ENCODE results near the gene ATAD3B. TPM values are rescaled to one million over a fixed set of nuclear protein-coding genes. Genes with fewer than 3 reads are reported as not detected.
"Not testable (repeated sequence)": the region's sequence is repeated elsewhere in the genome, so short reads cannot be mapped to it uniquely, and the experiment has no call there.

Gene ATAD3B
- total RNA-seq, 1 experiment from 2014 or later = 68.9 TPM

GRCh38 chr1:1442069-1442770 is 29.3 kb upstream of the ATAD3B start:
- Histone ChIP-seq H3K27me3 (replicated peaks; ENCODE audit: insufficient read depth, low read depth, low read length, poor library complexity) (no peaks in the 10 kb centered on the region), H3K36me3 (ENCODE audit: insufficient read depth, low read length, poor library complexity, severe bottlenecking) (no peaks in the 10 kb centered on the region), H3K4me1 (ENCODE audit: insufficient read depth, low read length, poor library complexity, severe bottlenecking) (no peaks in the 10 kb centered on the region), H3K4me3 (ENCODE audit: low read depth, low read length, poor library complexity, severe bottlenecking) (no peak overlapping the region), H3K27ac (ENCODE audit: low read depth, low read length, poor library complexity, severe bottlenecking) (no peak overlapping the region), H3K9me3 (ENCODE audit: low read depth, low read length, poor library complexity, severe bottlenecking) (no peaks in the 10 kb centered on the region)
- TF ChIP-seq CTCF (conservative IDR thresholded peaks at IDR 0.05; ENCODE audit: low read depth, low read length) = no peak
- TF ChIP-seq EZH2 (IDR thresholded peaks at IDR 0.05; ENCODE audit: borderline replicate concordance, low read depth, low read length, poor library complexity, severe bottlenecking) = no peak
- ChIA-PET CTCF (no interaction called here), POLR2A (ENCODE audit: low non-redundant PET) (no interaction called here)
- DNase-seq (ENCODE audit: low spot score) = no peak
- intact Hi-C loops (cut with micrococcal nuclease; ENCODE audit: unreplicated experiment) = no loop called here
- no TSS peak for BruUV-seq (replicated peaks)

- H3K4me1 ChIP-seq (ENCODE audit: insufficient read depth, low read length, poor library complexity, severe bottlenecking); intact Hi-C loops (cut with micrococcal nuclease; ENCODE audit: unreplicated experiment); H3K36me3 ChIP-seq (ENCODE audit: insufficient read depth, low read length, poor library complexity, severe bottlenecking); H3K27me3 ChIP-seq (replicated peaks; ENCODE audit: insufficient read depth, low read depth, low read length, poor library complexity); H3K27ac ChIP-seq (ENCODE audit: low read depth, low read length, poor library complexity, severe bottlenecking); DNase-seq (ENCODE audit: low spot score); BruUV-seq (replicated peaks); H3K4me3 ChIP-seq (ENCODE audit: low read depth, low read length, poor library complexity, severe bottlenecking); POLR2A ChIA-PET (ENCODE audit: low non-redundant PET); H3K9me3 ChIP-seq (ENCODE audit: low read depth, low read length, poor library complexity, severe bottlenecking); CTCF ChIA-PET: not testable (repeated sequence)
Measured at GRCh38 chr1:1446631-1447030, 24.9 kb upstream of the ATAD3B start.

- no peak within 1 kb of the TSS for H3K27ac ChIP-seq (ENCODE audit: low read depth, low read length, poor library complexity, severe bottlenecking)
- ChIA-PET POLR2A (ENCODE audit: low non-redundant PET) (no interaction called here), CTCF (no interaction called here)
- no peak for TF ChIP-seq EZH2 (IDR thresholded peaks at IDR 0.05; ENCODE audit: borderline replicate concordance, low read depth, low read length, poor library complexity, severe bottlenecking)
- no peak for TF ChIP-seq CTCF (conservative IDR thresholded peaks at IDR 0.05; ENCODE audit: low read depth, low read length)
- no peak within 1 kb of the TSS for H3K4me3 ChIP-seq (ENCODE audit: low read depth, low read length, poor library complexity, severe bottlenecking)
- intact Hi-C loops (cut with micrococcal nuclease; ENCODE audit: unreplicated experiment) = no loop called here
- H3K27me3 ChIP-seq (replicated peaks; ENCODE audit: insufficient read depth, low read depth, low read length, poor library complexity) = peaks cover 2% of the 10 kb centered on the region
- BruUV-seq (replicated peaks) = no TSS peak
- H3K36me3 ChIP-seq (ENCODE audit: insufficient read depth, low read length, poor library complexity, severe bottlenecking) = no peaks in the 10 kb centered on the region
- H3K4me1 ChIP-seq (ENCODE audit: insufficient read depth, low read length, poor library complexity, severe bottlenecking) = no peaks in the 10 kb centered on the region
- DNase-seq (ENCODE audit: low spot score) = no peak
- H3K9me3 ChIP-seq (ENCODE audit: low read depth, low read length, poor library complexity, severe bottlenecking) = no peaks in the 10 kb centered on the region
Measured at GRCh38 chr1:1449099-1449739, 22.3 kb upstream of the ATAD3B start, which contains the start of gene ATAD3C. ATAD3C (plus strand) TSS chr1:1449689; CDS start chr1:1450684, 995 bp downstream.

GRCh38 chr1:1450616-1451015 is 20.9 kb upstream of the ATAD3B start:
- H3K4me1 ChIP-seq (ENCODE audit: insufficient read depth, low read length, poor library complexity, severe bottlenecking); DNase-seq (ENCODE audit: low spot score); H3K27ac ChIP-seq (ENCODE audit: low read depth, low read length, poor library complexity, severe bottlenecking); H3K27me3 ChIP-seq (replicated peaks; ENCODE audit: insufficient read depth, low read depth, low read length, poor library complexity); intact Hi-C loops (cut with micrococcal nuclease; ENCODE audit: unreplicated experiment); CTCF ChIA-PET; H3K36me3 ChIP-seq (ENCODE audit: insufficient read depth, low read length, poor library complexity, severe bottlenecking); H3K9me3 ChIP-seq (ENCODE audit: low read depth, low read length, poor library complexity, severe bottlenecking); H3K4me3 ChIP-seq (ENCODE audit: low read depth, low read length, poor library complexity, severe bottlenecking); BruUV-seq (replicated peaks): not testable (repeated sequence)
- POLR2A ChIA-PET (ENCODE audit: low non-redundant PET) = interaction anchor here (0.6 kb wide), 1 partner anchor 23 kb away, joined by 4 read pairs; no protein-coding TSS in a partner anchor

Data from A673 (cell line).